Keratinocyte (primary cell): ENCODE data around the gene TENT4A.

Experiments
- CTCF ChIP-seq, 3 experiments: IDR thresholded peaks in 1 of 3; conservative IDR thresholded peaks in 1 of 3; optimal IDR thresholded peaks in 1 of 3; 2 replicates in 2 of 3; 3 replicates in 1 of 3; pipeline versions ENCODE3 to v1.5.1; 2011; ENCODE audit warnings: low read length in 3 of 3, mild to moderate bottlenecking in 3 of 3, moderate library complexity in 2 of 3, control low read depth in 1 of 3, inconsistent platforms in 1 of 3; ENCODE audit not compliant: insufficient read depth in 2 of 3; ENCODE audit errors: extremely low read depth in 1 of 3
- EZH2 ChIP-seq: IDR thresholded peaks from one replicate; pipeline ENCODE4 v1.6.1; 2012; ENCODE audit warnings: inconsistent platforms, mild to moderate bottlenecking, low read length, moderate library complexity

- TF ChIP-seq CTCF (optimal IDR thresholded peaks at IDR 0.05 in 1 of 3, IDR thresholded peaks at IDR 0.05 in 1 of 3, conservative IDR thresholded peaks at IDR 0.05 in 1 of 3; ENCODE audit: extremely low read depth in 1 of 3, insufficient read depth in 2 of 3, low read length in 3 of 3) (no peak), EZH2 (no peak)
These were observed 33.0 kb downstream of the TENT4A start for GRCh38 chr5:6746244-6746643.
